ENCODE measurements around the gene PRKAR1B.

- TF ChIP-seq, protein P1, sequence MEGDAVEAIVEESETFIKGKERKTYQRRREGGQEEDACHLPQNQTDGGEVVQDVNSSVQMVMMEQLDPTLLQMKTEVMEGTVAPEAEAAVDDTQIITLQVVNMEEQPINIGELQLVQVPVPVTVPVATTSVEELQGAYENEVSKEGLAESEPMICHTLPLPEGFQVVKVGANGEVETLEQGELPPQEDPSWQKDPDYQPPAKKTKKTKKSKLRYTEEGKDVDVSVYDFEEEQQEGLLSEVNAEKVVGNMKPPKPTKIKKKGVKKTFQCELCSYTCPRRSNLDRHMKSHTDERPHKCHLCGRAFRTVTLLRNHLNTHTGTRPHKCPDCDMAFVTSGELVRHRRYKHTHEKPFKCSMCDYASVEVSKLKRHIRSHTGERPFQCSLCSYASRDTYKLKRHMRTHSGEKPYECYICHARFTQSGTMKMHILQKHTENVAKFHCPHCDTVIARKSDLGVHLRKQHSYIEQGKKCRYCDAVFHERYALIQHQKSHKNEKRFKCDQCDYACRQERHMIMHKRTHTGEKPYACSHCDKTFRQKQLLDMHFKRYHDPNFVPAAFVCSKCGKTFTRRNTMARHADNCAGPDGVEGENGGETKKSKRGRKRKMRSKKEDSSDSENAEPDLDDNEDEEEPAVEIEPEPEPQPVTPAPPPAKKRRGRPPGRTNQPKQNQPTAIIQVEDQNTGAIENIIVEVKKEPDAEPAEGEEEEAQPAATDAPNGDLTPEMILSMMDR (IDR thresholded peaks at IDR 0.05 in 8 of 11, conservative IDR thresholded peaks at IDR 0.05 in 3 of 11), result no peak
- no peak for TF ChIP-seq POLR2AphosphoS5 (IDR thresholded peaks at IDR 0.05)
- TF ChIP-seq POLR2A (IDR thresholded peaks at IDR 0.05), result no peak
Measured at GRCh38 chr7:569071-569855, 157.8 kb downstream of the PRKAR1B start.
